SK-N-MC (cell line): ENCODE data around the gene SLC33A1.

ENCODE experiments used
- EZH2 ChIP-seq: fragments of 200-600 bp; sonication (generic); IDR thresholded peaks from one replicate; pipeline ENCODE4 v1.6.1; 2017; ENCODE audit warnings: antibody characterized with exemption
- POLR2AphosphoS5 ChIP-seq: IDR thresholded peaks from 2 replicates; pipeline ENCODE4 v1.6.1; 2012; ENCODE audit warnings: mild to moderate bottlenecking, low read depth, low read length, borderline replicate concordance

- TF ChIP-seq EZH2 (no peak), POLR2AphosphoS5 (no peak)
Observed at GRCh38 chr3:155815030-155815545, 39.1 kb downstream of the SLC33A1 start.
